ENCODE data around the gene KCNN4.
"Not testable (repeated sequence)": the region's sequence is repeated elsewhere in the genome, so short reads cannot be mapped to it uniquely, and the experiment has no call there.

KCNN4 gene

GRCh38 chr19:43774103-43774939 is 6.5 kb downstream of the KCNN4 start:
- no peak for DNase-seq

- DNase-seq, result no peak
Measured at GRCh38 chr19:43773725-43774102, 7.1 kb downstream of the KCNN4 start.

DNA sequence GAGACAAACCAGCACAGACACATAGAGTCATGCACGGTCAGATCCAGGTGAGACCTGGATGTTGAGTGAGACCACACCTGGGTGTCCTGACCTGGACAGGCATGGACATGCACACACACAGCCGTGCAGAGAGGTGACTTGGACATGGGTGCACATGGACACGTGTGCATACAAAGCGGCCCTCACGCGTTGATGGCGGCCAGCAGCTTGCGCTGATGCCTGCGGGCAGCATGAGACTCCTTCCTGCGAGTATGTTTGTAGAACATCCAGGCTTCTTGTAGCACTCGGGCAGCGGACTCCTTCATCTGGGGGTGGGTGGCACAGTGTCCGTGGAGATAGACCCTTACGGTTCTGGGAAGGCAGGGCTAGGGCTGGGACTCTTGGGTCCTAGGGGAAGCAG is 11.5 kb downstream of the KCNN4 start:
- DNase-seq, result no peak

GRCh38 chr19:43768273-43769050 is 12.3 kb downstream of the KCNN4 start:
- no peak for DNase-seq

GRCh38 chr19:43767818-43768217 is 13.0 kb downstream of the KCNN4 start:
- no peak for DNase-seq

GRCh38 chr19:43767316-43767715 is 13.5 kb downstream of the KCNN4 start:
- DNase-seq, result no peak

- DNase-seq, result no peak
Measured at GRCh38 chr19:43766755-43767043, 14.1 kb downstream of the KCNN4 start.

- DNase-seq, result no peak
Measured at GRCh38 chr19:43765109-43765876, 15.5 kb downstream of the KCNN4 start.

DNA sequence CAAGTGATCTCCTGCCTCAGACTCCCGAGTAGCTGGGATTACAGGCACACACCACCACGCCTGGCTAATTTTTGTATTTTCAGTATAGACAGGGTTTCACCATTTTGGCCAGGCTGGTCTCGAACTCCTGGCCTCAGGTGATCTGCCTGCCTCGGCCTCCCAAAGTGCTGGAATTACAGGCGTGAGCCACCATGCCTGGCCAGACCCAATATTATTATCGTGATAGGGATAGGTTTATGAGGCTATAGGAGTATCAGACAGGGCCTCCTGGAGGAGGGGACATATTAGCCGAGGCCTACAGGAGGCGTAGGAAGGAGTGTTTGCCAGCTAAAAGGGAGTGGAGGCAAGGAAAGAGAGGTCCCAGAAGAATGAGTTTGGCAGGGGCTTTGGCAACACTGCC is 16.1 kb downstream of the KCNN4 start:
- not testable (repeated sequence) for DNase-seq

GRCh38 chr19:43763473-43763939 is 17.3 kb downstream of the KCNN4 start:
- DNase-seq, result no peak

DNA sequence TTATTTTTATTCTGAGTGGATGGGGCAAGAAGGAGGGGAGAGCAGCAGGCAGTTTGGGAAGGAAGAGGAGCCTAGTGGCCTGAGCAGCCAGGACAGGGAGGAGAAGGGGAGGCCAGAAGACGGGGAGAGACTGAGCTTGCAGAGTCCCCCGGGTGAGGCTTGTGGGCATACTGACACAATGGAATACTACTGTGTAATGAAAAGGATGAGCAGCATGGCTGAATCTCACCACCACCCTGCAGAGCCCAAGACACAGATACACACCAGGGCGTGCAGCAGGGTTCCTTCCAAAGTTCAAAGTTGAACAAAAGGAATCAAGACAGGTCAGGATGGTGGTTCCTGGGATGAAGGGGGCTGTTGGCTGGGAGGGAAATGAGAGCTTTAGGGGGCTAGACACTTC is 18.0 kb downstream of the KCNN4 start:
- DNase-seq, result no peak

GRCh38 chr19:43760941-43761340 is 19.8 kb downstream of the KCNN4 start:
- DNase-seq, result no peak

DNA sequence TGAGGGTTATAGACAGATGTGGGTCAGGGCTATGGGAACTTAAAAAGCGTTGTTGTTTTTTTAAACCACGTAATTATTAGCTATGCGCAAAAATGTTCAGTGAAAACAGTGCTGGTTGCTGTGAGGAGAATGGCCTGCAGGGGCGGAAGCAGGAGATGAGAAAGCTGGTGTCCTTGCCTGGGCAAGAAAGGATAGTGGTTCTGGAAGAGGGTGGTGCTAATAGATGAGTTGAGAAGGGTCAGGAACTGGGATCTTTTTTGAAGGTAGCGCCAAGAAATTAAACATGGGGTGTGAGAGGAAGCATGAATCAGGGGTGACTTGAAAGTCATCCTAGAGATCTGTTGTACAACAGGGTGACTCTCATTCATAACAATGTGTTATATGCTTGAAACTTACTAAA is 21.3 kb downstream of the KCNN4 start:
- DNase-seq, result no peak

DNA sequence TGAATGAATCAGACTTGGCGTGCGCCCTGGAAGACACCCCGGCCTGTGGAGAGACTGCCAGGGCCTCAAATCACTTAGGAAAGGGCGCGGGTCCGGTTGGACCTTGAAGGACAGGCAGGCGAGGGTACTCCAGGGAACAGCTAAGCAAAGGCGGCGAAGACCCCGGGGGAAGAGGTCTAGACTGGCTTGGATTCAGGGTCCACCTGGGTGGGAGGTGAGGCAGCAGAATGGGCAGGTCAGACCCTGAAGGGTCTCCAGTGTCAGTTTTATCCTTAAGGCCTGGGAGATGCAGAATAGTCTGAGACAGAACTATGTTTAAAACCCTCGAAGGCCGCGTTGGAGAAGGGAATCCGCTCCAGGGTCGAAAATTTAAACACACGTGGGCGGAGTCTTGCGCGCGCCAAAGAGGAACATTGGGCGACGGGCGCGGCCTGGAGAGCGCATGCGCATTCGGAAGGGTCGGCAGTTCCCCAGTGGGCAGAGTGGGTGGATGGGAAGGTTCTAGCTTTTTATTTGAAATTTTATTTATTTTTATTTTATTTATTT is 25.4 kb downstream of the KCNN4 start:
- DNase-seq, result peak; percentile 90

DNA sequence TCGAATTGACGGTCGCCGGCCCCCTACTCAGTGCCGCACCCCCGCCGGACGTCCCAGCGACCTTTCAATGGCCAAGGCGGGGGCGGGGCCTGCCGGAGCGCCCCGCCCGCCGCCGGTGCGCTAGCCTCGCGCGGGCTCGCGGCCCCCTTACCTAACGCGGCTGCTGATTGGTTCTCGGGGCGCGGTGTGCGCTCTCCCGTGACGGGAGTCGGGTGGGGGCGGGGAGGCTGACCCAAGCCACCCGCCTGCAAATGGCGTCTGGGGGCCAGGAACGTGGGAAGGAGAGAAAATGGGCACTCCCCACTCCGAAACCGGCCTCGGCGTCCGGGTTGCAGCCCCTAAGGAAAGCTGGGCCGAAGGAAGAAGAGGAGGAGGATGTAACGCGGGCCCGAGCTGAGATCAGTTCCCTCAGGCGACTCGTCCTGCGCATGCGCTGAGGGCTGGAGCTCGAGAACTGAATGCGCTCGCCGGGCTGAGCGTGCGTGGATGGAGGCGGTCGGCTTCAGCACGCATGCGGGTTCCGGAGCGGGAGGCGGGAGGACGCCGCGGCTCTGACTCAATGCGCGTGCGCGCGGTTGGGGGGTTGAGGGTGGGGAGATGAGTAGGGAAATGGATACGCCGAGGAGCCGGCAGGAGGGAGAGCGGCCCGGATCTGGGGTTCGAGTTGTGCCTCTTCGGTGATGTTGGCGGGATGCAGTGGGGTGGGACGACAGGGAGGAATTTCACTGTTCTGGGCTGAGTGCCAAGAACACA is 26.1 kb downstream of the KCNN4 start, which contains the start of gene SMG9:
Gene SMG9, minus strand, starts transcription at position 460 of the 753 bp plus-strand sequence. CDS start 4,221 bp downstream, outside the sequence.
- DNase-seq, result peak; percentile 98

GRCh38 chr19:43754253-43754502 is 26.6 kb downstream of the KCNN4 start:
- no peak for DNase-seq

DNA sequence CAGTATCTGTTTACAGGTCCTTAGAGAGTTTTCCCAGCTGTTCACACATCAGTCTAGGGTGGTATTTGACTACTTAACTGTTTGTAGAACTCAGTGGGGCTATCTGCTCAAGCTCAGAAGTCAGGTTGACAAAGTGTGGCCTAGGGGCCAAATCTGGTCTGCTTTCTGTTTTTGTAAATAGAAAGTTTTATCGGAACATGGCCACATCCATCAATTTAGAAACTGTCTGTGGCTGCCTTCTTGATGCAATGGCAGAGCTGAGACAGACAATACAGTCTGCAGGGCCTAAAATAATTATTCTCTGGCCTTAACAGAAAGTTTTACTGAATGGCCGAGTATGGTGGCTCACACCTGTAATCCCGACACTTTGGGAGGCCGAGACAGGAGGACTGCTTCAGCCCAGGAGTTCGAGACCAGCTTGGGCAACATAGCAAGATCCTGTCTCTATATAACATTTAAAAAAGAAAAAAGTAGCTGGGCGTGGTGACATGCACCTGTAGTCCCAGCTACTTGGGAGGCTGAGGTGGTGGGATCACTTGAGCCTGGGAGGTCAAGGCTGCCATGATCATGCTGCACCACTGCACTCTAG is 28.4 kb downstream of the KCNN4 start:
- DNase-seq, result no peak

DNA sequence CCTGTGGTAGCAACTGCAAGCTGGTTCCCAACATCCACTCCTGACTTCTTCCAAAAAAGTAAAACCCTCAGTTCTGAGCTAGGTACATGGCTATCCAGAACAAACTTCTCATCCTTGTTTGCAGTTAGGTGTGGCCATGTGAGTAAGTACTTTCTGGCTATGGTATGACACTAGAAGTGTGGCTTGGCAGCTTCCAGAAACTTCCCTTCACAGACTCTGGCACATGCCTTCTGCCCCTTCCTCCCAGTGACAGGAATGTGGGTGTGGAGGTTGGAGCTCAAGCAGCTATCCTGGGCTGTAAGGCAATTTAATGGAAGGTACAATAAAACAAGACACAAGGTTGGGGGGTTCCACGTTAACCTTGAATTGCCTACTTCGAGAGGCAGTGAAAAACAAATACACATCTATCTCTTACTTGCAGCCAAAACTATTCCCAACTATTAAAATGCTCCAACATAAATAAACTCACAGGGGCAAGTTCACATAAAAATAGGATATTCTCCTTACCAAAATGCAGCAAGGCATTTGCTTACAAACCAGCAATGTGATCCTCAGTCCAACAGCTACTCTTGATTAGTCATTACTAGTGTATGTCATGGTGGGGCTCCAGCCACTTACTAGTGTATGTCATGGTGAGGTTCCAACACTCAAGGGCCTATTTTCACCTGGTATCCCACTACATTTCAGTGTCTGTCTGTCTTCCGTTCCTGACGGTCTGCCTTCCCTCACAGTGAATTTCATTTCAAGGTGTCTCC is 29.1 kb downstream of the KCNN4 start:
- DNase-seq, result no peak

- DNase-seq, result no peak
Measured at GRCh38 chr19:43749898-43750297, 30.9 kb downstream of the KCNN4 start.

- no peak for DNase-seq
Measured at GRCh38 chr19:43749152-43749551, 31.6 kb downstream of the KCNN4 start.

- no peak for DNase-seq
Measured at GRCh38 chr19:43748685-43749084, 32.1 kb downstream of the KCNN4 start.

DNA sequence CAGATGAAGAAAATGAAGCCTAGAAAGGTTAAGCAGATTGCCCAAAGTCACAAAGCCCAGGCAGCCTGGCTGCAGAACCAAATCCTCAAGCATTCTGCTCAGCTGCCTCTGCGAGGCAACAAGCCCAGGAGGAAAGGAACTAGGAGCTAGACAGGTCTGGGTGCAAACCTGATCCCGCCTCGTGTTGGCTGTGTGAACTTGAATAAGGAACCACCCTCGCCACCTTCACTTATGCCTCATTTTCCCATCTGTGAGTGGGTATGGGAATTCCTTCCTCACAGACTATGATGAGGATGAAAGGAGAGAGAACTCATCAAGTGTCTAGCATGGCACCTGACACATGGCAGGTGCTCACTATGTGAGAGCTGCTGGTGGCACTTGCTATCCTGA is 32.6 kb downstream of the KCNN4 start:
- no peak for DNase-seq

Data from NCI-H146 (cell line).